ENCODE results near the gene TFCP2L1. TPM values are rescaled to one million over a fixed set of nuclear protein-coding genes. Genes with fewer than 3 reads are reported as not detected.
"Not testable (repeated sequence)": the region's sequence is repeated elsewhere in the genome, so short reads cannot be mapped to it uniquely, and the experiment has no call there.

Gene TFCP2L1
- total RNA-seq, 4 donors from 2014 or later, result 0.31 to 5.7 (median 0.41) TPM

GRCh38 chr2:121232626-121233265, 52.3 kb downstream of the TFCP2L1 start:
- Histone ChIP-seq H3K9me3 (no peaks in the 10 kb centered on the region), H3K27me3 (peaks cover 36% of the 10 kb centered on the region), H3K27ac (no peak overlapping the region), H3K4me1 (no peaks in the 10 kb centered on the region), H3K36me3 (no peaks in the 10 kb centered on the region), H3K4me3 (no peak overlapping the region)
- no peak for ATAC-seq
- no peak for TF ChIP-seq EP300 (IDR thresholded peaks at IDR 0.05)
- no peak for TF ChIP-seq CTCF (IDR thresholded peaks at IDR 0.05)
- TF ChIP-seq POLR2A (IDR thresholded peaks at IDR 0.05), result no peak
- no peak for TF ChIP-seq POLR2AphosphoS5 (IDR thresholded peaks at IDR 0.05)
- 72 to 95% methylated on average over 3 of the region's 6 CpGs for WGBS, 2 donors (ENCODE audit: low coverage in 1 of 2)

DNA sequence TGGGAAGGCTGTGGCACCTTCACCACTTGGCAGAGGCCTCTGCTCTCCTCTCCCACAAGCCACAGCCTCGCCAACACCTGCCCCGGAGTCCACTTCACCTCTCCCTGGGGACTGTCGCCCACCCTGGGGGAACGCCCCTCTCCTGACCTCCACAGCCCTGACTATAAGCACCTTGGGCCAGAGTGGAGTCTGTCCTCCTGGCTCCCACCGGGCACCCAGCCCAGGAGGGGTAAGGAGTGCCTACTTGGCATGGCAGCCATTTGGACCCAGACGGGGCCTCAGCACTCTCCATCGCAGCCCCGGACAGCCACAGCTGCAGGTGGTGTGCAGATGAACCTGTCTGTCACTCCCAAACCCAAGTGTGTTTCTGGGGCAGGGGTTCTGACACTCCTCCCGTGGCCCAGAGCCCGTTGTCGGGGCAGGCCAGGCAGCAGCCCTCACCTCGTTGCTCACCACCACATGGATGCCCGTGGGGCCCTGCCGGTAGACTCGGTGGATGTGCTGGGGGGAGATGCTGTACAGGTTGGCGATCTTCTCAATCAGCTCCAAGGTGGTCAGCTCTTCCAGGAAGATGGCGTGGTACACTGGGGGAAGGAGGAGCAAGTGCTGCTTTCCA, 53.5 kb downstream of the TFCP2L1 start:
- WGBS, 2 donors (ENCODE audit: low coverage in 1 of 2), result no CpG with 5 or more reads among the region's 17 CpGs
- Histone ChIP-seq H3K4me1 (no peaks in the 10 kb centered on the region), H3K27me3 (peaks cover 26% of the 10 kb centered on the region), H3K9me3 (no peaks in the 10 kb centered on the region), H3K36me3 (no peaks in the 10 kb centered on the region), H3K4me3 (no peak overlapping the region), H3K27ac (no peak overlapping the region)
- ATAC-seq, result no peak
- TF ChIP-seq POLR2AphosphoS5 (IDR thresholded peaks at IDR 0.05) (no peak), EP300 (IDR thresholded peaks at IDR 0.05) (no peak), CTCF (IDR thresholded peaks at IDR 0.05) (no peak), POLR2A (IDR thresholded peaks at IDR 0.05) (no peak)

DNA sequence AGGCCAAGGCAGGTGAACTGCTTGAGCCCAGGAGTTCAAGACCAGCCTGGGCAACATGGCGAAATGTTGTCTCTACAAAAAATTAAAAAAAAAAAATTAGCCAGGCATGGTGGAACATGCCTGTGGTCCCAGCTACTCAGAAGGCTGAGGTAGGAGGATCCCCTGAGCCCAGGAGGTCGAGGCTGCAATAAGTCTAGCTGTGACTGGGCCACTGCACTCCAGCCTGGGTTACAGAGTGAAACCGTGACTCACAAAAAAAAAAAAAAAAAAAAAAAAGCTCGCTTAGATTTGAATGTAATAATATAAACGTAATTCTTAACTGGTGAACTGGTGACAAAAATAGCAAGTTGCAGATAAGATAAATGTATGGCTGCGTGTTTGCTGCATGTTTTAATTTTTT, 56.5 kb downstream of the TFCP2L1 start:
- Histone ChIP-seq H3K9me3 (no peaks in the 10 kb centered on the region), H3K4me1 (no peaks in the 10 kb centered on the region), H3K36me3 (no peaks in the 10 kb centered on the region), H3K27ac (no peak overlapping the region), H3K27me3 (peaks cover 4% of the 10 kb centered on the region), H3K4me3 (no peak overlapping the region)
- TF ChIP-seq CTCF (IDR thresholded peaks at IDR 0.05), result no peak
- no peak for TF ChIP-seq POLR2AphosphoS5 (IDR thresholded peaks at IDR 0.05)
- no peak for TF ChIP-seq EP300 (IDR thresholded peaks at IDR 0.05)
- TF ChIP-seq POLR2A (IDR thresholded peaks at IDR 0.05), result no peak
- WGBS, 2 donors (ENCODE audit: low coverage in 1 of 2), result 50 to 62% methylated on average over 4 to 6 of the region's 6 CpGs
- no peak for ATAC-seq

DNA sequence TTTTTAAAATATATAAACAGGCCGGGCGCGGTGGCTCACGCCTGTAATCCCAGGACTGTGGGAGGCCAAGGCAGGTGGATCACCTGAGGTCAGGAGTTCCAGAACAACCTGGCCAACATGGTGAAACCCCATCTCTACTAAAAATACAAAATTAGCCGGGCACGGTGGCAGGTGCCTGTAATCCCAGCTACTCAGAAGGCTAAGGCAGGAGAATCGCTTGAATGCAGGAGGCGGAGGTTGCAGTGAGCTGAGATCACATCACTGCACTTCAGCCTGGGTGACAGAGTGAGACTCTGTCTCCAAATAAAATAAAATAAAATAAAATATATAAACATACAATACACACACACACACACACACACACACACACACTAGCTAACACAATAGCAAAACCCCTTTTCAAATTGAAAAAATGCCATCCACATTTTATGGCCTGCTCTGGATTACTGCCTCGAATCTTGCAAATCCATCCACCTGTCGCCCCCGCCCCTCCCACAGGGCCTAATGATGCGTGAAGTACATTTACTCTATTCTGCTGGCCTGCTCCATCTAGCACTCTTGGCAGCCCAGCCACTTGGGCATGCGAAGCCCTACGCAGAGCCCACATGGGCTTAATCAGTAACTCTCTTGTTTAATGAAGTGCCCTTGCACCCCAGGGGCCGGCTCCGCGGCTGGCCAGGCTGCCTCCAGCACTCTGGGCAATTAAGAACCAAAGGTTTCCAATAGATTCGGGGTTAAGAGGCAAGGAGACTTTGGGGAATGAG, 57.4 kb downstream of the TFCP2L1 start:
- not testable (repeated sequence) for ATAC-seq, H3K36me3 ChIP-seq, H3K9me3 ChIP-seq, H3K27ac ChIP-seq, H3K4me1 ChIP-seq, H3K27me3 ChIP-seq, H3K4me3 ChIP-seq
- WGBS, 2 donors (ENCODE audit: low coverage in 1 of 2), result 77 to 91% methylated on average over 10 to 13 of the region's 18 CpGs

DNA sequence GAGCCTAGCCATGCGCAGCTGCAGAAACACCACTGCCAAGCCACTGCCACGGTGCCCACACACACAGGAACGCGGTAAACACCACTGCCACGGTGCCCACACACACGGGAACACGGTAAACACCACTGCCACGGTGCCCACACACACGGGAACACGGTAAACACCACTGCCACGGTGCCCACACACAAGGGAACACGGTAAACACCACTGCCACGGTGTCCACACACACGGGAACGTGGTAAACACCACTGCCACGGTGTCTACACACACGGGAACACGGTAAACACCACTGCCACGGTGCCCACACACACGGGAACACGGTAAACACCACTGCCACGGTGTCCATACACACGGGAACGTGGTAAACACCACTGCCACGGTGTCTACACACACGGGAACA, 59.3 kb downstream of the TFCP2L1 start:
- not testable (repeated sequence) for H3K27me3 ChIP-seq, H3K9me3 ChIP-seq, ATAC-seq, H3K4me1 ChIP-seq, H3K36me3 ChIP-seq, H3K27ac ChIP-seq, H3K4me3 ChIP-seq
- 100% methylated on average over 1 of the region's 26 CpGs; no CpG with 5 or more reads in 1 of the 2 donors for WGBS, 2 donors (ENCODE audit: low coverage in 1 of 2)

DNA sequence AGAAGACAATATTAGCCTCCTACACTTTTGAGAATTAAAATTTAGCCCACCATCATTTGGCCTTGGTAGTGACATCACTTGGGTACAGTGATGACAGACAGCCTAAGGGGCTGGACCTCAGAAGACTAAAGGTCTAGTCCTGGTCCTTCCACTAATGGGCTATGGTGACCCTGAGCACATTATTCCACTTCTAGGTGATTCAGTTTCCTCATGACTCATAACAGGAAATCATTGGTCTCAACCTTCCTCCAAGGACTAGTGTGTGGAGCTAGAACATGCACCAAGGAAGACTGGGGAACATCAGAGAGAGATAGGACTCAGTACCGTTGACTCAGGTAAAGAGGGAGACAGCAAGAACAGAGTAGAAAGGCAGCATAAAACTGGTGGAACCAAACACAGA, 64.0 kb downstream of the TFCP2L1 start:
- TF ChIP-seq EP300 (IDR thresholded peaks at IDR 0.05), result no peak
- no peak for TF ChIP-seq CTCF (IDR thresholded peaks at IDR 0.05)
- no peak for TF ChIP-seq POLR2A (IDR thresholded peaks at IDR 0.05)
- TF ChIP-seq POLR2AphosphoS5 (IDR thresholded peaks at IDR 0.05), result no peak
- WGBS, 2 donors (ENCODE audit: low coverage in 1 of 2), result 83 to 88% methylated on average over 1 of the region's 1 CpG
- ATAC-seq, result no peak
- Histone ChIP-seq H3K4me3 (no peak overlapping the region), H3K36me3 (no peaks in the 10 kb centered on the region), H3K27ac (no peak overlapping the region), H3K9me3 (no peaks in the 10 kb centered on the region), H3K4me1 (no peaks in the 10 kb centered on the region), H3K27me3 (no peaks in the 10 kb centered on the region)
